ENCODE data around the gene DOK1. TPM values are rescaled to one million over a fixed set of nuclear protein-coding genes. Genes with fewer than 3 reads are reported as not detected.

Gene DOK1
- total RNA-seq (2014; rRNA removed) = 4.7 and 6.0 TPM in 2 replicates
- percentile 45 among the genes with signal in this experiment for Bru-seq, nascent RNA
- percentile 37 among the genes with signal in this experiment for BruChase-seq, experiment 1, labeled RNA remaining after a 6-hour chase
- percentile 34 among the genes with signal in this experiment for BruChase-seq, experiment 2, labeled RNA remaining after a 2-hour chase
- long read RNA-seq, partial matches to known transcripts = 0 of 4 reads
- long read RNA-seq, other reads (novel, unspliced or antisense) = 2 of 4 reads

GRCh38 chr2:74553892-74554819 lies at the start of gene DOK1, which contains the start of gene LOXL3:
Gene DOK1 (plus strand): TSS chr2:74554720. CDS start chr2:74554755, 35 bp downstream.
Gene LOXL3 (minus strand): TSS chr2:74553942. CDS start chr2:74552634, 1,308 bp downstream.
- Histone ChIP-seq H3F3A (ENCODE audit: low read length, unreplicated experiment) (no peaks in the 10 kb centered on the region), H3K27ac (ENCODE audit: low read length) (no peak within 1 kb of the TSS), H3K36me3 (ENCODE audit: low read depth, low read length) (no peaks in the 10 kb centered on the region), H3K79me2 (ENCODE audit: low read length) (peaks cover 10% of the 10 kb centered on the region), H3K9me3 (ENCODE audit: low read length) (no peaks in the 10 kb centered on the region), H3K4me3 (ENCODE audit: low read length) (peak within 1 kb of the TSS; percentile 62), H3K9ac (ENCODE audit: low read length) (no peak within 1 kb of the TSS), H3K9me2 (replicated peaks; ENCODE audit: low read length) (no peaks in the 10 kb centered on the region), H3K4me2 (ENCODE audit: low read length) (peak within 1 kb of the TSS; percentile 78), H4K20me1 (ENCODE audit: low read length) (no peaks in the 10 kb centered on the region), H3K27me3 (ENCODE audit: low read length) (no peaks in the 10 kb centered on the region), H3K4me1 (ENCODE audit: insufficient read depth, low read length) (peaks cover 7% of the 10 kb centered on the region; the same call in 1 of the 2 replicates), H2AFZ (ENCODE audit: low read length) (peak within 1 kb of the TSS; percentile 75)
- BruUV-seq (replicated peaks) = no TSS peak
- ATAC-seq (peak; percentile 43), DNase-seq (peak; percentile 36)
- intact Hi-C loops (cut with micrococcal nuclease) = no loop called here
- CTCF ChIA-PET = no interaction called here
- TF ChIP-seq EZH2phosphoT487 (IDR thresholded peaks at IDR 0.05; ENCODE audit: borderline replicate concordance, low read length) (no peak), EZH2 (IDR thresholded peaks at IDR 0.05; ENCODE audit: low read length, unreplicated experiment) (no peak), CTCF (conservative IDR thresholded peaks at IDR 0.05; ENCODE audit: low read depth, low read length) (no peak)
- POLR2A ChIA-PET (ENCODE audit: unreplicated experiment) = no interaction called here

- Histone ChIP-seq H3K9ac (ENCODE audit: low read length) (no peak overlapping the region), H3K4me1 (ENCODE audit: insufficient read depth, low read length) (peaks cover 18% of the 10 kb centered on the region), H3K79me2 (ENCODE audit: low read length) (peaks cover 22% of the 10 kb centered on the region), H2AFZ (ENCODE audit: low read length) (no peak overlapping the region), H3K27me3 (ENCODE audit: low read length) (no peaks in the 10 kb centered on the region), H3K27ac (ENCODE audit: low read length) (no peak overlapping the region), H3K4me2 (ENCODE audit: low read length) (peak overlapping the region; percentile 93), H3F3A (ENCODE audit: low read length, unreplicated experiment) (no peaks in the 10 kb centered on the region), H3K9me2 (replicated peaks; ENCODE audit: low read length) (no peaks in the 10 kb centered on the region), H4K20me1 (ENCODE audit: low read length) (no peaks in the 10 kb centered on the region), H3K9me3 (ENCODE audit: low read length) (no peaks in the 10 kb centered on the region), H3K36me3 (ENCODE audit: low read depth, low read length) (peaks cover 7% of the 10 kb centered on the region), H3K4me3 (ENCODE audit: low read length) (peak overlapping the region; percentile 95)
- intact Hi-C loops (cut with micrococcal nuclease) = loop anchor here (2.0 kb wide), 1 partner anchor 51 kb away; the partner anchor contains the start of gene INO80B
- CTCF ChIA-PET = no interaction called here
- ATAC-seq (no peak), DNase-seq (no peak)
- no TSS peak for BruUV-seq (replicated peaks)
- TF ChIP-seq CTCF (conservative IDR thresholded peaks at IDR 0.05; ENCODE audit: low read depth, low read length) (no peak), EZH2phosphoT487 (IDR thresholded peaks at IDR 0.05; ENCODE audit: borderline replicate concordance, low read length) (no peak), EZH2 (IDR thresholded peaks at IDR 0.05; ENCODE audit: low read length, unreplicated experiment) (no peak)
- POLR2A ChIA-PET (ENCODE audit: unreplicated experiment) = no interaction called here
These were observed 48.9 kb upstream of the DOK1 start for GRCh38 chr2:74505448-74506246.
